SIG-M5 (cell line): ENCODE measurements around the gene RTEL1.
"Not testable (repeated sequence)": the region's sequence is repeated elsewhere in the genome, so short reads cannot be mapped to it uniquely, and the experiment has no call there.

Experiments used
- DNase-seq: peaks from one replicate; lab custom pipeline; 2025; lab: John Stamatoyannopoulos, UW

RTEL1 gene, protein sequence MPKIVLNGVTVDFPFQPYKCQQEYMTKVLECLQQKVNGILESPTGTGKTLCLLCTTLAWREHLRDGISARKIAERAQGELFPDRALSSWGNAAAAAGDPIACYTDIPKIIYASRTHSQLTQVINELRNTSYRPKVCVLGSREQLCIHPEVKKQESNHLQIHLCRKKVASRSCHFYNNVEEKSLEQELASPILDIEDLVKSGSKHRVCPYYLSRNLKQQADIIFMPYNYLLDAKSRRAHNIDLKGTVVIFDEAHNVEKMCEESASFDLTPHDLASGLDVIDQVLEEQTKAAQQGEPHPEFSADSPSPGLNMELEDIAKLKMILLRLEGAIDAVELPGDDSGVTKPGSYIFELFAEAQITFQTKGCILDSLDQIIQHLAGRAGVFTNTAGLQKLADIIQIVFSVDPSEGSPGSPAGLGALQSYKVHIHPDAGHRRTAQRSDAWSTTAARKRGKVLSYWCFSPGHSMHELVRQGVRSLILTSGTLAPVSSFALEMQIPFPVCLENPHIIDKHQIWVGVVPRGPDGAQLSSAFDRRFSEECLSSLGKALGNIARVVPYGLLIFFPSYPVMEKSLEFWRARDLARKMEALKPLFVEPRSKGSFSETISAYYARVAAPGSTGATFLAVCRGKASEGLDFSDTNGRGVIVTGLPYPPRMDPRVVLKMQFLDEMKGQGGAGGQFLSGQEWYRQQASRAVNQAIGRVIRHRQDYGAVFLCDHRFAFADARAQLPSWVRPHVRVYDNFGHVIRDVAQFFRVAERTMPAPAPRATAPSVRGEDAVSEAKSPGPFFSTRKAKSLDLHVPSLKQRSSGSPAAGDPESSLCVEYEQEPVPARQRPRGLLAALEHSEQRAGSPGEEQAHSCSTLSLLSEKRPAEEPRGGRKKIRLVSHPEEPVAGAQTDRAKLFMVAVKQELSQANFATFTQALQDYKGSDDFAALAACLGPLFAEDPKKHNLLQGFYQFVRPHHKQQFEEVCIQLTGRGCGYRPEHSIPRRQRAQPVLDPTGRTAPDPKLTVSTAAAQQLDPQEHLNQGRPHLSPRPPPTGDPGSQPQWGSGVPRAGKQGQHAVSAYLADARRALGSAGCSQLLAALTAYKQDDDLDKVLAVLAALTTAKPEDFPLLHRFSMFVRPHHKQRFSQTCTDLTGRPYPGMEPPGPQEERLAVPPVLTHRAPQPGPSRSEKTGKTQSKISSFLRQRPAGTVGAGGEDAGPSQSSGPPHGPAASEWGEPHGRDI (N-terminal part only)

DNA sequence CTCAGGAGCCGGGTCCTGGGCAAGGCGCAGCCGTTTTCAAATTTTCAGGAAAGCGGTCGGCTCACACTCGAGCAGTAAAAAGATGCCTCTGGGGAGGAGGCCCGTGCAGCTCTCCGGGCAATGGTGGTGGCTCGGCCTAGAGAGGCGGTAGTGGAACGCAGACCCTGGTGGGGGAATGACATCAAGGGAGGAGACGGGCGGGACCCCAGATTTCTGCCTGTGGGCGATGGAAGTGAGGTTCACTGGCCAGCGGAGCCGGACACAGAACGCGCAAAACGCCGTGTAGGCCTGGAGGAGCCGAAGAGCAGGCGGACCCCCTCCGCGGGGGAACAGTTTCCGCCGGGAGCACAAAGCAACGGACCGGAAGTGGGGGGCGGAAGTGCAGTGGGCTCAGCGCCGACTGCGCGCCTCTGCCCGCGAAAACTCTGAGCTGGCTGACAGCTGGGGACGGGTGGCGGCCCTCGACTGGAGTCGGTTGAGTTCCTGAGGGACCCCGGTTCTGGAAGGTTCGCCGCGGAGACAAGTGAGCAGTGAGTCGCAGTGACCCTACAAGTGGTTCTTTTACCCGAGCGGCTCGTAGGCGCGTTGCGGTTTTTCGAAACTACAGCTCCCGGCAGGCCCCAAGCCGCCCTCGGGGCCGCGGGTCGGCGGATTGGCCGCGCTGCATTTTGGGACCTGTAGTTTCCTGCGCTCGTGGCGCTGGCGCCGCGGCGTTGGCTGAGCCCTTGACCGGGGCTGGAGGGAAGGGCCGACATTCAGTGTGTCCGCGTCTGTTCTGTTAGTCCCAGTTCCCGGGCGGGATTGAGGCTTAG is at the start of gene RTEL1:
RTEL1 (plus strand) TSS at position 376 of the 812 bp plus-strand sequence. CDS start 1,091 bp downstream, outside the sequence.
- DNase-seq, result peak; percentile 62

DNA sequence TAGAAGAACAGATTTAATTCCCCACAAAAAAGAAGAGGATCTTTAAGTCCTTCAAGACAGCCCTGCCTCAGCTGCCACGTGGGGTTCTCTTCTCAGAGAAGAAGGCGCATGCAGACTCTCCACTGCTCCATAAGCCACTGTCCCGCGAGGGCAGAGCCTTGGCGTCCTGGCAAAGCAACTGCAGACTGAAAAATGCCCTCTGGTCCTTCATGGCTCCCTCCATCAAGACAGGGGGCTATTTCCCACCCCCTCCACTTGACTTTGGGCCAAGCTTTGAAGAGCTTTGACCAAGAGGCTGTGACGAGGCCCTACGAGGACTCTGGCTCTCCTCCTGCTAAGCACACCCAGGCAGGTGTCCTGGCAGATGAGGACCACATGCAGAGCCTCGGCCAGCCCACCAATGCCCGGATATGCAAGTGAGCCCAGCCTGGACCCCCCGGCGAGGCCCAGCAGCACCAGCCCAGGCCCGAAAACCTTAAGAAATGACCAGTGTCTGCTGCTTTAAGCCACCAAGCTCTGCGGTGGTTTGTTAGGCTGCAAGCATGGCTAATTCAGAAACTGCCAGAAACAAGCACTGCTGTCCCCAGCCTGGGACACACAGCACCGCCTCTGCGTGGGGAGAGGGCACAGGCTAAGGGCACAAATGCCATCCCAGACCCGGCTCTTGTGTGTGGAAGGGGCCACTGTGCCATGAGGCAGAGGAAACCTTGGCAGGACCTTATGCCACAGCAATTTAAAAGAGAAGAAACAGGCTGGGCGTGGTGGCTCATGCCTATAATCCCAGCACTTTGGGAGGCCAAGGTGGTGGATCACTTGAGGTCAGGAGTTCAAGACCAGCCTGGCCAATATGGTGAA is 47.3 kb upstream of the RTEL1 start:
- no peak for DNase-seq

DNA sequence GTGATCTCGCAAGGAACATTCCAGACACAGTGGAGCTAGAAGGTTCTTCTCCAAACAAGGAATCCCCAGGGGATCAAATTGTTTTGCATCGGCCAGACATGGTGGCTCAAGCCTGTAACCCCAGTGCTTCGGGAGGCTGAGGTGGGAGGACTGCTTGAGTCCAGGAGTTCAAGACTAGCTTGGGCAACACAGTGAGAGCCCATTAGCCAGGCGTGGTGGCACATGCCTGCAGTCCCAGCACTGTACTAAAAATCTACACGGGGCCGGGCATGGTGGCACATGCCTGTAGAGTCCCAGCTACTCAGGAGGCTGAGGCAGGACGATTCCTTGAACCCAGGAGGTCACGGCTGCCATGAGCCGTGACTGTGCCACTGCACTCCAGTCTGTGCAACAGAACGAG is 46.5 kb upstream of the RTEL1 start:
- DNase-seq, result no peak

DNA sequence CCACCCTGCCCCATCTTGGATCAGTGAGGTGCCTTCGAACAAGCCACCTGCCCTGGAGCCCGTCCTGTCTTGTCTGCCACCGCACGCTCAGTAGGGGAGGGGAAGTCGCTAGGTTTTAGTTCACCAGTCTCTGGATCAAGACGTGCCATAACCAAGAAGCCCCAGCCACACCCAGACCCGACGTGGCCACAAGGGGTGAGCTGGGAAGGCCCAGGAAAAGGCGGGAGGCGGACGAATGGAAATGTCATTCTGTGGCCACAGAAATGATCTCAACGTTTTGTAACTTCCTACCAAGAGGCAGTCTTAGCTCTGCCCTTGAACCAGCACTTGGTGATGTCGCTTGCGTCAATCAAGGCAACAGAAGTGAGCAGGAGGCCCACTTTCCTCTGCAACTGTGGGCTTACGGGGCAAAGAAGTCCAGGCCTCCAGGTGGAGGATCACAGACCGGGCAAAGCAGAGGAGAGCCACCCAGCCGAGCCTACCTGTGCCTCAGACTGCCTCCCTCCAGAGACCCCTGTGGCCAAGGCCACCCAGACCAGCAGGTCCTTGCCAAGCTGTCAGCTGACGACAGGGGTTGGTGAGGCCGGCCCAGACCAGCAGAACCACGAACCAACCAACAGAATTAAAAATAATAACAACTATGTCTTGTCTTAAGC is 45.7 kb upstream of the RTEL1 start:
- peak; percentile 81 for DNase-seq

DNA sequence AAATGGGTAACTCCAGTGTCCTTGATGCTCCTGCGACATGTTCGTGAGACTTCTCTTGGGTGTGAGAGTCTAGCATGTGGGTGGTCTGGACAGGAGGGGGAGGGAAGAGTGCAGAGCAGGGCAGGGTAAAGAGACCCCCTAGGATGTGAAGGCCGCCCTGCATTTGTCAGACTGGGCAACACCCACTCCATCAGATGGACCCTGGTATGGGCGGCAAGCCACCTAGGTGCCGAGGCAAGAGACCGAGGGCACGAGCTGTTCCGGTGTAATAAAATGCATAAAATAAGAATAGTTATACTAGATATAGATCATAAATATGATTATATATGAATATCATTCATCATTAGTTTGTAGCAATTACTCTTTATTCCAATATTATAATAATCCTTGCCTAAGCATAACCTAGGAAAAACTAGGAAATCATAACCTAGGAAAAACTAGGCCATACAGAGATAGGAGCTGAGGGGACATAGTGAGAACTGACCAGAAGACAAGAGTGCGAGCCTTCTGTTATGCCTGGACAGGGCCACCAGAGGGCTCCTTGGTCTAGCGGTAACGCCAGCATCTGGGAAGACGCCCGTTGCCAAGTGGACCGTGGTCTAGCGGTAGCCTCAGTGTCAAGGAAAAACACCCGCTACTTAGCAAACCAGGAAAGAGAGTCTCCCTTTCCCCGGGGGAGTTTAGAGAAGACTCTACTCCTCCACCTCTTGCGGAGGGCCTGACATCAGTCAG is 44.1 kb upstream of the RTEL1 start:
- DNase-seq, result not testable (repeated sequence)

DNA sequence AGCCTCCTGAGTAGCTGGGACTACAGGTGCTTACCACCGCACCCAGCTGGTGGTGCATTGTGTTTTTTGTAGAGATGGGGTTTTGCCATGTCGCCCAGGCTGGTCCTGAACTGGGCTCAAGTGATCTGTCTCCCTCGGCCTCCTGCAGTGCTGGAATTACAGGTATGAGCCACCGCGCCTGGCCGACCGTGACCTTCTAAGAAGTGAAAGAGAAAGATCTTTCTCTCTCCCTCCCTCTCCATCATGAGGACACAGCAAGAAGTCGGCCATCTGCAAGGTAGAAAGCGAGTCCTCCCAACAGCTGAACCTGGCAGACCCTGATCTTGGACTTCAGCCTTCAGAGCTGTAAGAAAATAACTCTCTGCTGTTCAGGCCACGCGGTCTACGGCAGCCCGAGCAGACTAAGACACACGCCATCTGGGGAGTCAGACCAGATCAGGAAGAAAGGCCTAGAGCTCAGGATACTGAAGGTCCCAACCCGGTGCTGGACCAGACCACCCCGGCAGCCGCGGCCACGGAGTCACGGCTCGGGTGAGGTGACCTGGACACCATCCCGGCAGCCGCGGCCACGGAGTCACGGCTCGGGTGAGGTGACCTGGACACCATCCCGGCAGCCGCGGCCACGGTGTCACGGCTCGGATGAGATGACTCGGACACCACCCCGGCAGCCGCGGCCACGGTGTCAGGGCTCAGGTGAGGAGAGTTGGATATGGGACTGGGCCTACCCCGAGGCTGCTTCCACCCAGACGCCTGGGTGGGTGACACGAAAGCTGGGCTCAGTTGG is 40.8 kb upstream of the RTEL1 start:
- no peak for DNase-seq

DNA sequence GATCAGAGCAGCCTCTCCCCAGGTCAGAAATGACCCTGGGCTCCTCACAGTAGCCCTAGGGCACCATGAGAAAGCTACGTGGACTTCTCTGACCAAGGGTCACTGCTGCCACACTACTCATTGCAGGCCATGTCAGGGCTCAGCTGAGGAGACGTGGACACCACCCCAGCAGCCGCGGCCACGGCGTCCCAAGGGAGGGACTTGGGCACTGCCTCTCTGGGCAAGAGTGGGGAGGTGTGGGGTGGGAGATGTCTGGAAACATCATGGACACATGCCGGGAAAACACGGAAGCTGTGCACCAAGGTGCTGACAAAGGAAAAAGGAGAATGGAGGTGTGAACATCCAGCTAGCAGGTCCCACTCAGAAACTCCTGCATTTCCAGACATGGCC is 40.2 kb upstream of the RTEL1 start:
- no peak for DNase-seq

DNA sequence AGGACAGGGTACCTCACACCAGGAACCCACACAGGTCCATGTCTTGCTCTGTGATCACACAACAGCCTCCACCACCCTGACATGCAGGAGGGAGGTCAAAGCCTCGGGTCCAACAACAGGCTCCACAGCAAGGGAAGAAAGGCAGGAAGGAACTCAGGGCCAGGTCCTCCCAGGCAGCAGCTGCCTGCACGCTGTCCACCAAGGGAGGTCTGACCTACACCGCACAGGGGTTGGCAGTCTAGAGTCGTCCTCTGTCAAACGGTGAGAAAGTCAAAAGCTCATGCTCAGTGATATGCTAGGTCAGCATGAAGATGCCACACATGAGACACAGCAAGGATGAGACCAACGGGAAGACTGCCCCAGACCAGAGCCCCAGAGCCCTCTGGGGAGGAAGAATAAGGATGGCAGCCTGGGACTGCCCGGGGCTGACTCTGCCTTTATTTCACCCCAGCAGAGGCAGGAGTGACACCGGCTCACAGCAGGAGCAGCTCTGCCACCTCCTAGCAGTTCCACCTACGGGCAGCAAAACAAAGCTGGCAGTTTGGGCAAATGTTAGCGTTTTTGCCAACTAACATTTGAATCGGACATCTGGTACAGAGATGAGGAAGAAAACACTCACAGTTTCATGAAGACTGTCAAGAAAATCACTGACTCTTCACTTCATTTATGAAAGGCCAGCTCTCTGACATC is 39.7 kb upstream of the RTEL1 start:
- DNase-seq, result no peak

DNA sequence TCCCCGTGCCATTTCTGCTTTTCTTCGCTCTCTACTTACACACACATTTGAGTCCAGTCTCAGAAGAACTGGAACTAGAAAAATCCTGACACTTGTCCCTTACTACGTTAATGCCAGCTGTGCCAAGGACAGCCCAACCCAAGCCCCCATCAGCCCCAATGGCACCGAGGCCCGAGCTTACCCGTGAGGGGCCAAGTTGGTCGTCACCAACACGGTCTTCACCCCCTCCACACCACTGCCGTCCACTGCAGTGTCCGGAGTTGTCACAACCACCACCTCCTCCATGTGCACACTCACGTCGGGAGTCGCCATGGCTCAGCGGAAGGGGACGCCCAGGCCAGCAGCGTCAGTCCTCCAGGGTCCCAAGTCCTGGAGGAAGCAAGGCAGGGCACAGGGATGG is 39.0 kb upstream of the RTEL1 start:
- no peak for DNase-seq

DNA sequence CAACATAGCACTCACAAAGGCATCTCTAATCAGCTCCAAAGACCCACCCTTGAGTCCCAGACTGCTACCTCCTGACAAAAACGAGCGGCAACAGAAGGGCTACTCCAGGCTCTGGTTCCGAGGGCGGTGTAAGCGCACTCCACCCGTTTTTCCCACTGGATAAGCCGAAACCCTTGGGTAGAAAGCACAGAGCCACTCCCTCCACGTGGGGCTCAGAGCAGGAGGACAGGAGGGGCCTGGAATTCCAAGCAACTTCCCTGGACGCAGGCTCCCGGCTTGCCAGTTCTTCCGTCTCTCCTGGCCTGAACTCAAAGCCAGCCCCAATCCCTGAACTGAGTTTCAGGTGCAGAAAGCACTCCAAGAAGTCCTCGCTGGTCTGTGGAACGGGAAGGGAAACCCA is 38.6 kb upstream of the RTEL1 start:
- DNase-seq, result no peak

DNA sequence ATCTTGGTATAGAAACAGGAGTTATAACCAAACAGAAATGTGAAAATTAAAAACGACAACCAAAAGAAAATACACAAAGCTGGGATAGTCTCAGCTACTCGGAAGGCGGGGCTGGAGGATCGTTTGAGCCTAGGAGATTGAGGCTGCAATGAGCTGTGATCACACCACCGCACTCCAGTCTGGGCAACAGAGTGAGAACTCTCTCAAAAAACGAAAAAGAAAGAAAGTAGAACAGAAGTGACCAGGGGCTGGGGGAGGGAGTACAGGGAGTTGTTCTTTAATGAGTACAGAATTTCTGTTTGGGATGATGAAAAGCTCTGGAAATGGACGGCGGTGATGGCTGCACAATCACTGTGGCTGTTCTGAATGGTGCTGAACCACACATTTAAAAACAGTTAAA is 37.1 kb upstream of the RTEL1 start:
- DNase-seq, result no peak

DNA sequence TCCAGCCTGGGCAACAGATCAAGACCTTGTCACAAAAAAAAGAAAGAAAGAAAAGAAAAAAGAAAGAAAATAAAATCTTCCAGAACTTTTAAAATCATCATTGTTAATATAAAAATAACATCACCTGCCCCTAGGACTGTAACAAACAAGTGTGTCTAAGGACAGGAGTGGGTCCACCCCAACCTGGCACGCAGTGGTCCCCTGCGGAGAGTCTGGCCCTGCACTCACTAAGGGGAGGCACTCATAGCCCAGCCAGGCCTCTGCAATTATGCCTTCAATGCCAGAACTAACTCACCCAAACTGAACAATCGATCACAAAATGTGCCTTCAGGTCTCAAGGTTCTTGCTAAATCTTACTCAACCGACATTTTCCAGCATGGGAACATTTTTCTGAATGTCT is 36.0 kb upstream of the RTEL1 start:
- DNase-seq, result no peak

DNA sequence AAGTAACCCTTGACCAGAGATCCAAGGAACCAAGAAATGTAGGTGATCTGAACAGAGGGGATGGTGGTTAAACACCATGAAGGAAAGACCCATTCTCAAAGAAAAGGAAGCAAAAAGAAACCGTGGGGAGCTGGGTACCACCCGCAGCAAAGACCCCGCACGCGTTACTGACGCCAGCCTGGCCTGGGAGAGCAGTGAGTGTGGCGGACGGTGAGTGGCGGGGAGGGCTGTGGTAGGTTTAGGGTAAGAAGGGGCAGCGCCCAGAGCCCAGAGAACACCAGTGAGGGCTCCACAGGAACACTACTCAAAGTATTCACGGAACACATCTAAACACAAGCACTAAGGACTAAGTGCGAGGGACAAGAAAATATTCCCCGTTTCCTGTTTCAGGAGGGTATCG is 35.4 kb upstream of the RTEL1 start:
- no peak for DNase-seq

DNA sequence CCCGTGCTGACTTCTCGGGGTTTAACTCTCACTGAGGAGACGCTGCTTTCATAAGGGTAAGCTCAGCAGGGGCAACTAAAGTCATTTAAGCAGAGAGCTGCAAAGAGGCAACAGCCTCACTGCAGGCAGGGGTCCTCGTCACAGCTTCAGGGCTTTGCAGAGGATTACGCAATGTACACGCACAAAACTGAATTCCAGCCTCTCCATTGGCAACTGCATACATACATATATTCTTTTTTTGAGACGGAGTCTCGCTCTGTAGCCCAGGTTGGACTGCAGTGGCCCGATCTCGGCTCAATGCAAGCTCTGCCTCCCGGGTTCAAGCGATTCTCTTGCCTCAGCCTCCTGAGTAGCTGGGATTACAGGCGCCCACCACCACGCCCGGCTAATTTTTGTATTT is 33.6 kb upstream of the RTEL1 start:
- DNase-seq, result no peak

DNA sequence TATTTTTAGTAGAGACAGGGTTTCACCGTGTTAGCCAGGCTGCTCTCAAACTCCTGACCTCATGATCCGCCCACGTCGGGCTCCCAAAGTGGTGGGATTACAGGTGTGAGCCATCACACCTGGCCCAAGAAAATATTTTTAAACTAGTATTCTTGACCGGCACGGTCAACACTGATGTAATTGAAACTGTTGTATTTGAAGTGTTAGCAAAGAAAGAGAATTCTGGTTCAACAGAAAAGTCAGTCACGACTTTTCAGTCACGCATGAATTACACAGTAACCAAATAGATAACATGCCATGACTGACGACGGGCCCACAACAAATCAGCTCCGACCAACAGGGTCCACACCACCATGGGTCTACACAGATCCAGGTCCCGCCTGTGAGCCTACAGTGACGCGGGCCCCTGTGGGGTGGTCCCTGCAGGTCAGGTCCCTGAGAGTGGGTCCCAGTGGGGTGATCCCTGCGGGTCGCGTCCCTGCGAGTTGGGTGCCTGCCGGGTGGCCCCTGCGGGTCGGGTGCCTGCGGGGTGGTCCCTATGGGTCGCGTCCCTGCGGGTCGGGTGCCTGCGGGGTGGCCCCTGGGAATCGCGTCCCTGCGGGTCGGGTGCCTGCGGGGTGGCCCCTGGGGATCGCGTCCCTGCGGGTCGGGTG is 32.2 kb upstream of the RTEL1 start:
- no peak for DNase-seq

DNA sequence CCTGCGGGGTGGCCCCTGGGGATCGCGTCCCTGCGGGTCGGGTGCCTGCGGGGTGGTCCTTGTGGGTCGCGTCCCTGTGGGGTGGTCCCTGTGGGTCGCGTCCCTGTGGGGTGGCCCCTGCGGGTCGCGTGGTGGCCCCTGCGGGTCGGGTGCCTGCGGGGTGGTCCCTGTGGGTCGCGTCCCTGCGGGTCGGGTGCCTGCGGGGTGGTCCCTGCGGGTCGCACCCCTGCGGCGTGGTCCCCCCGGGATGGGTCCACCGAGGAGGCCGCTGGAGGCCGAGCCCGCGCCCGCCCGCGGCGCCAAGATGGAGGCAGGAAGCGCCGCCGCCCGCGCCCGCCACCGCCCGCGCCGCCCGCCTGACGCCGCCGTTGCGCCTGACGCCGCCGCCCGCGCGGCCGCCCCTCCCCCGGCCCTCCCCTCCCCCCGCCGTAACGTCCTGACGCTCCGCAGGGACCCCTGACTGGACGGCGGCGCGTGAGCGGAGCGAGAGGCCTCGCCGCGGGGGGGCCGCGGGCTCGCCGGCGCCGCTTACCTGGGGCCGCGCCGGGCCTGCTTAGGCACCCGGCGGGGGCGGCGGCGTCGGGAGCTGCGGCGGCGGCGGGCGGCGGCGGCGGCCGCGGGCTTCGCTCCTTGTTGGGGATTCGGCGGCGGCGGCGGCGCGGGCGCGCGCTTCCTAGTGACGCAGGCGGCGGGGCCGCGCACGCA is 31.5 kb upstream of the RTEL1 start, which contains the start of gene GMEB2:
GMEB2 (minus strand) TSS at position 678 of the 705 bp plus-strand sequence. CDS start 7,704 bp downstream, outside the sequence.
- DNase-seq, result no peak
